ENCODE measurements around the gene ST8SIA2. TPM values are rescaled to one million over a fixed set of nuclear protein-coding genes. Genes with fewer than 3 reads are reported as not detected.
A peak's percentile ranks its signal among the peaks of the same experiment; 100 is the strongest.

Gene ST8SIA2
- total RNA-seq, 1 donor, result 0.36 TPM

DNA sequence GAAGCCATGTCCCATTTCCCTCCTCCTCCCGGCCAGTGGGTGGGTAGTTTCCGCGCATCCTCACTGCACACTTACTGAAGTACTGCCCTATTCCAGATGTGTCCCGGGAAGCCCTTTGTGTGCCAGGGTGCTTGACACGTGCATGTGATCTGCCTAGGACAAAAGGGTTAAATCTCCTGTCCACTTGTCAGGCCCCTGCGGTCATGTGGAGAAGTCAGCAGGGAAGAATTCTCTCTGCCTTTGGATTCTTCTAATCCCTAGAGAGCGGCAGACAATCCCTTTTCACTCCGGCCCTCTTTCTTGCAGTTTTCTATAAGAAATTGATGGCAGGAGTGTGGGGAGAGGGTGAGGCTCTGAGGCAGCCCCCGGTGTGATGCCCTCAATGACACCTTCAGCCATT lies 19.8 kb downstream of the ST8SIA2 start:
- TF ChIP-seq, protein P1, sequence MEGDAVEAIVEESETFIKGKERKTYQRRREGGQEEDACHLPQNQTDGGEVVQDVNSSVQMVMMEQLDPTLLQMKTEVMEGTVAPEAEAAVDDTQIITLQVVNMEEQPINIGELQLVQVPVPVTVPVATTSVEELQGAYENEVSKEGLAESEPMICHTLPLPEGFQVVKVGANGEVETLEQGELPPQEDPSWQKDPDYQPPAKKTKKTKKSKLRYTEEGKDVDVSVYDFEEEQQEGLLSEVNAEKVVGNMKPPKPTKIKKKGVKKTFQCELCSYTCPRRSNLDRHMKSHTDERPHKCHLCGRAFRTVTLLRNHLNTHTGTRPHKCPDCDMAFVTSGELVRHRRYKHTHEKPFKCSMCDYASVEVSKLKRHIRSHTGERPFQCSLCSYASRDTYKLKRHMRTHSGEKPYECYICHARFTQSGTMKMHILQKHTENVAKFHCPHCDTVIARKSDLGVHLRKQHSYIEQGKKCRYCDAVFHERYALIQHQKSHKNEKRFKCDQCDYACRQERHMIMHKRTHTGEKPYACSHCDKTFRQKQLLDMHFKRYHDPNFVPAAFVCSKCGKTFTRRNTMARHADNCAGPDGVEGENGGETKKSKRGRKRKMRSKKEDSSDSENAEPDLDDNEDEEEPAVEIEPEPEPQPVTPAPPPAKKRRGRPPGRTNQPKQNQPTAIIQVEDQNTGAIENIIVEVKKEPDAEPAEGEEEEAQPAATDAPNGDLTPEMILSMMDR (IDR thresholded peaks at IDR 0.05; ENCODE audit: extremely low read depth, low read depth, low read length), result no peak
- H3K9me3 ChIP-seq (ENCODE audit: low read depth, low read length), result no peaks in the 10 kb centered on the region
- no peaks in the 10 kb centered on the region for H3K36me3 ChIP-seq (ENCODE audit: insufficient read depth, low read length)
- no peak overlapping the region for H3K4me2 ChIP-seq (ENCODE audit: insufficient read depth, low read length)
- H3K4me1 ChIP-seq (ENCODE audit: insufficient read depth, low read length), result no peaks in the 10 kb centered on the region
- no peak for DNase-seq (ENCODE audit: insufficient read length, low spot score, missing footprints)
- no peaks in the 10 kb centered on the region for H4K20me1 ChIP-seq (ENCODE audit: insufficient read depth, low read length)
- no peak overlapping the region for H2AFZ ChIP-seq (ENCODE audit: low read length)
- no peak overlapping the region for H3K4me3 ChIP-seq (ENCODE audit: insufficient read depth, low read length)
- no peak overlapping the region for H3K27ac ChIP-seq (ENCODE audit: low read depth, low read length)
- H3K27me3 ChIP-seq (ENCODE audit: insufficient read depth, low read length), result no peaks in the 10 kb centered on the region
- H3K79me2 ChIP-seq (ENCODE audit: insufficient read depth, low read length), result no peaks in the 10 kb centered on the region

DNA sequence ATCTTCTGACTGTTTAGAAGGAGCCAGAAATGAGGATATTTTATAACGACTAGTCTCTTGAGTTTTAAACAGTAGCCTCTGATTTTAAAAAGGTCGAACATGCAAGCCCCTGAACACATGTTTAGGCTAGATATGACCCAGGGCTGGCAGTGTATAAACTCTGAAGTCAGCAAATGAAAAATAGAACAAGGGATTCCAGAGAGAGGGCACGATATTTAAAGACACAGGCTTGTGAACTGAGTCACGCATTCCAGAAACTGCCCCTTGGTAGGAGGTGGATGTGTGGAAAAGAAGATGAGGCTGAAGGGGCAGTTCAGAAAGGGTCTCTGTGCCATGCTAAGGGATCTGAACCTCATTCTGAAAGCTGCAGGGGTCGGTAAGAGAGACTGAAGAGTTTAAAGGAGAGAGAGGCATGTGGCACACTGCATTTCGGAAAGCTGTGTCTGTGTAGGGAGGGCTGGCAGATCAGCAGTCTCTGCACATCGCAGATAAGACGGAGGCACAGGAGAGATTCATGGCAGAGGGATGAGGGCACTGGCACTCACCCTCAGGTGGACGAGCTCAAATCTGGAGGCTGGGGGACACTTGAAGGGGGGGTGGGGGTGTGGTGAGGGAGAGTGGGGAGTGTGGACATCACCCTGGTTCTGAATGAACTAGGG lies 22.1 kb downstream of the ST8SIA2 start:
- no peaks in the 10 kb centered on the region for H3K4me1 ChIP-seq (ENCODE audit: insufficient read depth, low read length)
- TF ChIP-seq, protein P1 (IDR thresholded peaks at IDR 0.05; ENCODE audit: extremely low read depth, low read depth, low read length), result no peak
- no peaks in the 10 kb centered on the region for H3K79me2 ChIP-seq (ENCODE audit: insufficient read depth, low read length)
- no peaks in the 10 kb centered on the region for H3K27me3 ChIP-seq (ENCODE audit: insufficient read depth, low read length)
- H3K4me3 ChIP-seq (ENCODE audit: insufficient read depth, low read length), result no peak overlapping the region
- H3K36me3 ChIP-seq (ENCODE audit: insufficient read depth, low read length), result no peaks in the 10 kb centered on the region
- H4K20me1 ChIP-seq (ENCODE audit: insufficient read depth, low read length), result no peaks in the 10 kb centered on the region
- no peaks in the 10 kb centered on the region for H3K9me3 ChIP-seq (ENCODE audit: low read depth, low read length)
- no peak overlapping the region for H3K4me2 ChIP-seq (ENCODE audit: insufficient read depth, low read length)
- H2AFZ ChIP-seq (ENCODE audit: low read length), result peak overlapping the region; percentile 35
- DNase-seq (ENCODE audit: insufficient read length, low spot score, missing footprints), result no peak
- no peak overlapping the region for H3K27ac ChIP-seq (ENCODE audit: low read depth, low read length)

DNA sequence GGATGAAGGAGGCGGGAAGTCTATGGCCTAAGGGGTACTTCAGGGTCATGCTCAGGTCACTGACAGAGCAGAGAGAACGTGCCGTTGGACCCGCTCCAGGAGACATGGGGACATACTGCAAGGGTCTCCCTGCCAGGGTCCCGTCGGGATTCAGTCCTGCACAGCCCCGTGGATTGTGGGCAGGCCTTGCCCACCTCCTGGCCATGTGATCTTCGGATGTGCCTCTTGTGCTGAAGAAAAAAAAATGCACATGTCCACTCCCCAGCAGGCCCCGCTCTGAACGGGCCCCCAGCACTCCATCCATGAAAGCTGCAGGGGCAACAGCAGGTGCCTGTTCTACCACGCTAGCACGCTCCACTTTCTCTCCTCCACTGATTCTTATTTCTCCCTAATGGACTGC lies 22.9 kb downstream of the ST8SIA2 start:
- no peaks in the 10 kb centered on the region for H4K20me1 ChIP-seq (ENCODE audit: insufficient read depth, low read length)
- H3K4me2 ChIP-seq (ENCODE audit: insufficient read depth, low read length), result no peak overlapping the region
- H3K4me3 ChIP-seq (ENCODE audit: insufficient read depth, low read length), result no peak overlapping the region
- H3K4me1 ChIP-seq (ENCODE audit: insufficient read depth, low read length), result no peaks in the 10 kb centered on the region
- TF ChIP-seq, protein P1 (IDR thresholded peaks at IDR 0.05; ENCODE audit: extremely low read depth, low read depth, low read length), result no peak
- no peaks in the 10 kb centered on the region for H3K9me3 ChIP-seq (ENCODE audit: low read depth, low read length)
- no peaks in the 10 kb centered on the region for H3K27me3 ChIP-seq (ENCODE audit: insufficient read depth, low read length)
- no peak overlapping the region for H2AFZ ChIP-seq (ENCODE audit: low read length)
- no peak for DNase-seq (ENCODE audit: insufficient read length, low spot score, missing footprints)
- no peaks in the 10 kb centered on the region for H3K36me3 ChIP-seq (ENCODE audit: insufficient read depth, low read length)
- H3K27ac ChIP-seq (ENCODE audit: low read depth, low read length), result no peak overlapping the region
- H3K79me2 ChIP-seq (ENCODE audit: insufficient read depth, low read length), result no peaks in the 10 kb centered on the region

DNA sequence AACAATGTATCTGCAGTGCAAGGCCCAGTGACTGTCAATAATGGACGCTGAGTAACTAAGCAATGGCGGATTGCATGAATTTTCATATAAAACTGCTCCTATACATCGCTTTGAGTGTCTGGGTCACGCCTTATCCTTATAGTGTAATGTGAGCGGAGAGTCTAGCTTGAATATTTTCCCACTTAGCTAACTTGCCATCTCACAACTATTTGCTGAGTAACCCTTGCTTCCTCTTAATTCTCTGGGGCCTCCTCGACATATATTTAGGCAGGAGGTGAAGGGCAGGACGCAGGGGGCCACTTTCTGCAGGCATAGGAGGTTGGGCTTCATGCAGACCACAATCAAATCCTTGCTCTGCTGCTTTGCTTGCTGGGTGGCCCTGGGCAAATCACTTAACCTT lies 24.0 kb downstream of the ST8SIA2 start:
- no peak for DNase-seq (ENCODE audit: insufficient read length, low spot score, missing footprints)
- Histone ChIP-seq H3K79me2 (ENCODE audit: insufficient read depth, low read length) (no peaks in the 10 kb centered on the region), H3K4me1 (ENCODE audit: insufficient read depth, low read length) (no peaks in the 10 kb centered on the region)

More for the DNA sequence above, 24.0 kb downstream of the ST8SIA2 start:
- no peak overlapping the region for H3K4me3 ChIP-seq (ENCODE audit: insufficient read depth, low read length)
- no peaks in the 10 kb centered on the region for H3K27me3 ChIP-seq (ENCODE audit: insufficient read depth, low read length)
- no peaks in the 10 kb centered on the region for H3K36me3 ChIP-seq (ENCODE audit: insufficient read depth, low read length)
- TF ChIP-seq, protein P1 (IDR thresholded peaks at IDR 0.05; ENCODE audit: extremely low read depth, low read depth, low read length), result no peak
- H3K4me2 ChIP-seq (ENCODE audit: insufficient read depth, low read length), result no peak overlapping the region
- no peak overlapping the region for H2AFZ ChIP-seq (ENCODE audit: low read length)
- no peak overlapping the region for H3K27ac ChIP-seq (ENCODE audit: low read depth, low read length)
- no peaks in the 10 kb centered on the region for H4K20me1 ChIP-seq (ENCODE audit: insufficient read depth, low read length)
- no peaks in the 10 kb centered on the region for H3K9me3 ChIP-seq (ENCODE audit: low read depth, low read length)
